LNCAP (cell line): ENCODE results near the gene SH3GL1.

Source experiments
- CTCF ChIP-seq: fragments of 450-650 bp; IDR thresholded peaks from 2 replicates; pipeline ENCODE4 v1.5.1; 2017; ENCODE audit warnings: mild to moderate bottlenecking

The SH3GL1 gene

GRCh38 chr19:4439243-4439642 lies 38.9 kb upstream of the SH3GL1 start:
- TF ChIP-seq CTCF = no peak

GRCh38 chr19:4437103-4437502 lies 36.8 kb upstream of the SH3GL1 start:
- no peak for TF ChIP-seq CTCF

- TF ChIP-seq CTCF = no peak
Observed at GRCh38 chr19:4436231-4436630, 35.9 kb upstream of the SH3GL1 start.

GRCh38 chr19:4434391-4434790 lies 34.0 kb upstream of the SH3GL1 start:
- no peak for TF ChIP-seq CTCF

GRCh38 chr19:4432918-4433506 lies 32.7 kb upstream of the SH3GL1 start:
- no peak for TF ChIP-seq CTCF

- TF ChIP-seq CTCF = no peak
Observed at GRCh38 chr19:4431808-4432674, 31.7 kb upstream of the SH3GL1 start.

GRCh38 chr19:4431296-4431695 lies 30.9 kb upstream of the SH3GL1 start:
- no peak for TF ChIP-seq CTCF
